ENCODE results near the gene ASZ1. TPM values are rescaled to one million over a fixed set of nuclear protein-coding genes. Genes with fewer than 3 reads are reported as not detected.

Gene ASZ1
- polyA plus RNA-seq, 1 donor from 2014 or later, result not detected

DNA sequence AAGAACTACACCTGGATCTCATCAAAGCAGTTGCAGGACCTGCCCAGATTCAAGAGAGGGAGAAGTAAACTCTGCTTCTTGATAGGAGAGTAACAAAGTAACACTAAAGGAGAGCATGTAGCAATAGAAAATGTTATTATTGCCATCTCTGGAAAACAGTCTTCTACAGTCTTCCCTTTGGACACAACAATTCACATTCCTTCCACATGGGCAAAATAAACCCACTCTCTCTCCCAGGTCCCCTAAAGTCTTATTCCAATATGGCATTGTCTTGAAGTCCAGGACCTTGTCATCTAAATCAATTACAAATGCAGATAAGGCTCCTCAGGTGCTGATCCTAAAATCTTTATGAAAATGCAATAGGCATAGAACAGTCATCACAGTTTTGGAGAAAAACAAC is 94.1 kb downstream of the ASZ1 start:
- Mint-ChIP-seq H3K9me3 (peaks cover 3 to 10% (median 7%) of the 10 kb centered on the region in 3 donors), H3K27ac (no peak overlapping the region), H3K4me1 (no peaks in the 10 kb centered on the region), H3K27me3 (no peaks in the 10 kb centered on the region), H3K36me3 (no peaks in the 10 kb centered on the region), H3K4me3 (no peak overlapping the region)

DNA sequence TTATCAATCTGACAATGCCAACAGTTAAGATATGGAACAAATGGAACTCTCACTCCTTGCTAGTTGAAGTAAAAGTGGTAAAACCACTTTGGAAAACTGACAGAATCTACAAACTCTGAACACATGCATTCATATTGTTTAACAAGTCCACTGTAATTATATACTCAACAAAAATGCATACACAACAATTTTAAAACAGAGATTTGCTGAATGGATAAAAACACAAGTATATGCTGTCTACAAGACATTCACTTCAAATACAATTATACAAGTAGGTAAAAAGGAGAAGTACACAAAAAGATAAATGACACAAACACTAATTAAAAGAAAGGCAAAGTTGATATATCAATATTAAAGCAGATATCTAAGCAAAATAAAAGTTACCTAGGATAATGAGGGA is 95.3 kb downstream of the ASZ1 start:
- Mint-ChIP-seq H3K27ac (no peak overlapping the region), H3K4me3 (no peak overlapping the region), H3K9me3 (peaks cover 7 to 11% (median 10%) of the 10 kb centered on the region in 3 donors), H3K36me3 (no peaks in the 10 kb centered on the region), H3K27me3 (no peaks in the 10 kb centered on the region), H3K4me1 (no peaks in the 10 kb centered on the region)

DNA sequence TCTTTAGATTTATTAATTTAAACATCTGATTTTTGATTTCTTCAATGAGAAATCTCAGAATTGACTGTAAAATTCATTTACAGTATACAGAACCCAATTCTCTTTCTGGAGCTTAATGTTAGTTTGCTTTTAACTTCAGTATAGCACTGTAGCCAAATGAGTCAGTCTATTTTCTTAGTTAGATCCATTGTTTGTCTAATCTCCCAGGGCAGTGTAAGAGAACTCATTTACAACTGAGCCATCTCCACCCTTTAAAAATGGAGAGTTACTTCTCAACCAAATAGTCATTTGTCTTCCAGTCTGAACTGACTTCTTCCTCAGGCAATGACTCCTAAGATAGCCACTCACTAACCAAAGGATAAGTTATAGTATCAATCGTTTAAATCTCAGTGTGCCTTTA is 101.5 kb downstream of the ASZ1 start:
- Mint-ChIP-seq H3K9me3 (peaks cover 5 to 9% (median 8%) of the 10 kb centered on the region in 3 donors), H3K27ac (no peak overlapping the region), H3K4me3 (no peak overlapping the region), H3K4me1 (peaks cover 0 to 2% (median 0%) of the 10 kb centered on the region in 3 donors), H3K36me3 (no peaks in the 10 kb centered on the region), H3K27me3 (peaks cover 33% of the 10 kb centered on the region)

DNA sequence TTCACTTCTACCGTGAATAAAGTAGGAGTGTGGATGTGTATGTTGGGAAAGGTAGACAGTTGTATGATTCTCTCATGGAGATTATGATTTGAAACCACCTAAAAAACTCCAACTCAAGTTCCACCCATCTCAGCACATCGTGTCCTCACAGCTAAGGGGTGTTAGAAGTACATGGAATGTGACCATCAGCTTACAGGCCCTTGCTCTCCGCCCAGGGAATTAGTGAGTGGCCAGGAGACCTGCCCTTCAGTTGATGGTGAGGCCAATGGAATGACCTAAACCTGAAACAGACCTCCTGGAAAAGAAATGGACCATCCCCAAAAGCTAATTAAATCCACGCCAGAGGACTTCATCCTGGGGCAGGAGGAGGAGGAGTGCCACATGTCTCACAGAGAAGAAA is 102.3 kb downstream of the ASZ1 start:
- peaks cover 33% of the 10 kb centered on the region for H3K27me3 Mint-ChIP-seq
- no peak overlapping the region for H3K4me3 Mint-ChIP-seq
- H3K36me3 Mint-ChIP-seq, result no peaks in the 10 kb centered on the region
- peaks cover 0 to 9% (median 8%) of the 10 kb centered on the region in 3 donors for H3K9me3 Mint-ChIP-seq
- H3K4me1 Mint-ChIP-seq, result peaks cover 0 to 2% (median 0%) of the 10 kb centered on the region in 3 donors
- H3K27ac Mint-ChIP-seq, result no peak overlapping the region

DNA sequence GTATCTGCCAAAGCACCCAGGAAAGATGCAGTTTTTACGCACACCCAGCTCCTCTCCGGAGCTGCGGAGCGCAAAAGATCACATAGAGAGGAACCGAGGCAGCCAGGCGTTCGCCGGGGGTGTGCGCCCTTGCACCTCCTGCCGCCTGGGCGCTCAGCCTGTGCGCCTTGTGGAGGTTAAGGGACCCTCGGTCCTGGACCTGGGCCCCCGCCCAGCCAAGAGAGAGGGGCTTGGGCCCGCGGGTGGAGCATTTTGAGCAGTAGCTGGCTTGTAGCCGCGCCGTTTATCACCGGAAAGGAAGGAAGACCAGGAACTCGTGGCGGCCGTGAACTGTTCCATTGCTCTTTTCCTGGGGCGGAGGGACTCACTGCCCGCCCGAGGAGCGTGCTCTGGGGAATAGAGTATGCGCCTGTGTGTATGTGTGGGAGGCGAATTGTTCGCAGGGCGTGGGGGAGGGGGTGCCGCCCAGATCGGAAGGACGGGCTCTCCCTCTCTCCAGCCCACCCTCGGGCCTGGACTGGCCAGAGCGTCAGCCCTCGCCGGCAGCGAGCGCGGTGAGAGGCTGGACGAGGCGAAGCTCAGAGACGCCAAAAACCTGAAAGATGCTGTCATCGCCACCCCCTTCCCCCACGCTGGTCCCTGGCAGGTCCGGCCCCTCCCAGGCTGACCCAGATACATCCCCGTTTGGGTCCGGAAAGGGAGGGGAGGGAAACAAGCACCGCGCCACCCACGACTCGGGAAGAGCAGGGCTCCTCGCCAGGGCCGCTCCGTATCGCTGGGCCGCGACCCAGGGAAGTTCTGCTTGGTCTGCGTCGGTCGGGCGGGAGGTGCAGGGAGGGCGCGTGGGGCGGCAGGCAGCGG is 103.2 kb downstream of the ASZ1 start:
- no peak overlapping the region for H3K4me3 Mint-ChIP-seq
- peaks cover 34% of the 10 kb centered on the region for H3K27me3 Mint-ChIP-seq
- peaks cover 0 to 2% (median 0%) of the 10 kb centered on the region in 3 donors for H3K4me1 Mint-ChIP-seq
- H3K27ac Mint-ChIP-seq, result peak overlapping the region in 1 of 3 donors; percentile 43
- peaks cover 0 to 8% (median 6%) of the 10 kb centered on the region in 3 donors for H3K9me3 Mint-ChIP-seq
- no peaks in the 10 kb centered on the region for H3K36me3 Mint-ChIP-seq

DNA sequence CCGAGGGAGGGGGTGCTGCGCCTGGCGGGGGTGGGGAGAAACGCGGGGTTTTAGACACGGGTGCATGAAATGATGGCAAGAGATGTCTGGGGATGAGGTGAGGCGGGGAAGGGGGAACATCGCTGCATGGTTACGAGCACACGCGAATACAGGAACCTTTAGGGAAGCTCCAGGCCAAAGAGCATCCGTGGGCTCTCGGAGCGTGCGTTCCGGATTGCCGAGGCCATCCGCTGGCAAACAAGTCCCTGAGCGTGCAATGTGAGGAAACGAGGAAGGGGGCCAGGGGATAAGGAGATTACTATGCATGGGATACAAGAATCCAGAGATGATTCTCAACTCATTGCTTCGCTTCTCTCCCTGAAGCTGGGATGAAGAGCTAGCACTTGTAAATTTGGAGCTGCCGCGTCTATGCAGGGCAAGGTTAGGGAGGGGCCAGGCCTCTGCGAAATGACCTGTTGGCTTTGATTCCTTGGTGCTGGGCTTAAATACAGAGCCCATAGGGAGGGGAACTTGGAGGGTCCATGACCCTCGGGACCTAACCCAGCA is 103.9 kb downstream of the ASZ1 start:
- H3K4me1 Mint-ChIP-seq, result peaks cover 0 to 2% (median 0%) of the 10 kb centered on the region in 3 donors
- H3K27me3 Mint-ChIP-seq, result peaks cover 34% of the 10 kb centered on the region
- H3K27ac Mint-ChIP-seq, result peak overlapping the region in 2 of 3 donors; percentile 17 to 43
- H3K9me3 Mint-ChIP-seq, result peaks cover 0 to 8% (median 6%) of the 10 kb centered on the region in 3 donors
- H3K4me3 Mint-ChIP-seq, result no peak overlapping the region
- no peaks in the 10 kb centered on the region for H3K36me3 Mint-ChIP-seq

DNA sequence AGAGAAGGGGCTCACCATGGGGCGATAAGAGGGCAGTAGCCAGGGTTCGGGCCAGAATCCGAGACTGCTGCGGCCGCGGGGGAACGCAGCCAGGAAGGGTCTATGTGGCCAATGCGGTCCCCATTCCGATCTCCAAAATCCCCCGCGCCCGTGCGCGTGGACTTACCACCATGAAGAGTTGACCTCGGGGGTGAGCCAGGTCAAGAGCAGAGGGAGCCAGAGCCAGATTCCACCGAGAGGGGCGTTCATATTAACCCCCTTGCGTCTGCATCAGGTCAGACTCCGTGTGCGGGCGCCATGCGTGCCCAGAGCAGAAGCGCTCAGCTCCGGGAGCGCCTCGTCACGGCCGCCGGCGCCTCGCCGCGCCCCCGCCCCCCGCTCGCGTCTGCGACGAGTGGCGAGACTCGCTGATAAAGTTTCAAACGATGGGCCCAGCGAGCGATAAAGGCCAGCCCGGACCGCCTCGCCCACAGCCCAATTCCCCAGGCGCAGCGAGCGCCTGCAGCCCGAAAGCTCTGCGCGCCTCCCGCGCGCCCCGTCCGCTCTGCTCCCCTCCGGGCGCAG is 104.5 kb downstream of the ASZ1 start, which contains the start of gene WNT2:
Gene WNT2 (minus strand): TSS at position 318 of the 564 bp plus-strand sequence. CDS start 69 bp downstream, at position 249.
- Mint-ChIP-seq H3K9me3 (peaks cover 0 to 8% (median 6%) of the 10 kb centered on the region in 3 donors), H3K36me3 (no peaks in the 10 kb centered on the region), H3K4me3 (no peak within 1 kb of the TSS), H3K4me1 (peaks cover 0 to 2% (median 0%) of the 10 kb centered on the region in 3 donors), H3K27ac (peak within 1 kb of the TSS in 2 of 3 donors; percentile 17 to 43), H3K27me3 (peaks cover 34% of the 10 kb centered on the region)

DNA sequence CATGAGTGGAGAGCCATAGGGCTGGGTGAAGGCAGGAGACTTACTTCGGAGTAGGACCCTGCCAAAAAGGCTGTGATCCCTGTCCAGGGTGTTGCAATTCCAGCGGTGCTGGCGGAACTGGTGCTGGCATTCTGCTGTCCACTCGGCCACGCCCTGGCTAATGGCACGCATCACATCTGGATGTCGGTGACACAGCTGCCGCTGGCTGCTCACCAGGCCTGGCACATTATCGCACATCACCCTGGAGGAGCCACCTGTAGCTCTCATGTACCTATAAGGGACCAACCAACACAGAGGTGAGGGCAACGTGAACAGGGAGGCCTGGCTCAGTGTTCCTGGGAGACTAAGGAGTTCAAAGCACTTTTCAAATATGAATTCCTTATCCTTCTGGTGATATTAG is 106.8 kb downstream of the ASZ1 start:
- H3K36me3 Mint-ChIP-seq, result no peaks in the 10 kb centered on the region
- H3K4me1 Mint-ChIP-seq, result peaks cover 0 to 2% (median 0%) of the 10 kb centered on the region in 3 donors
- no peak overlapping the region for H3K4me3 Mint-ChIP-seq
- H3K9me3 Mint-ChIP-seq, result peaks cover 0 to 4% (median 0%) of the 10 kb centered on the region in 3 donors
- peaks cover 28% of the 10 kb centered on the region for H3K27me3 Mint-ChIP-seq
- H3K27ac Mint-ChIP-seq, result no peak overlapping the region

DNA sequence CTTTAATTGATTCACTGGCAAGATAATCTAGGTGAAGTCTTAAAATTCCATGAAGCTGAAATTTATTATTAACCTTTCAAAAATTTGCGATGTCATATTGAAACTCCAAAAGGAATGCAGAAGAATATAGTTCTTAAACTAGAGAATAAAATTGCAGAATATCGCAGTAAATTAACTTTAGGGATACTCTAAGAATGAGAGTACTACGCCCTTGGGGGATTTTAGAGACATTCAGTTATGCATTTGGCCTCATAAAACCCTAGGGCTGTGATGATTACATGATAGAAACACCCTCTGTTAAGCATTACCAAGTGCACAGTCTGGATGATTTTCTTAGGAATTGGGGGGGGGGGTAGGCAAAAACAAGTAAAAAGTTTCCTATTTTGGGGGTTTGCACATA is 108.1 kb downstream of the ASZ1 start:
- H3K36me3 Mint-ChIP-seq, result no peaks in the 10 kb centered on the region
- peaks cover 23% of the 10 kb centered on the region for H3K27me3 Mint-ChIP-seq
- H3K4me3 Mint-ChIP-seq, result no peak overlapping the region
- peaks cover 0 to 2% (median 0%) of the 10 kb centered on the region in 3 donors for H3K4me1 Mint-ChIP-seq
- H3K27ac Mint-ChIP-seq, result no peak overlapping the region
- H3K9me3 Mint-ChIP-seq, result peaks cover 0 to 4% (median 0%) of the 10 kb centered on the region in 3 donors

DNA sequence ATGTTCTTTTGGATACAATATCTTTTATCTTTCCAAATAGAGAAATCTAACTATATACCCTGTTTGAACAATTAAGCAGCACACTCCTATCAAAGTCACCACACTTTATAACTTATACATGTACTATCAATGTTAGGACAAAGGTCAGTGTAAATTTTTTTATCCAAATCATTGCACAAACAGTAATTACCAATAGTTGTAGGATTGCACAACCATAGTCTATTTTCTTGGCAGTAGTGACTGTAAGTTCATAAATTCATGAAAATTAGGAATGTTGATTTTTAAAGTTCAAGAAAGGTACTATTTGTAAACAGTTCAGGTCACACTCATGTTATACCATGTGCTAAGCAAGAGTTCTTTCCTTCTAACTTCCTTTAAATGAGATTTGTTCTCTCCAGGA is 113.7 kb downstream of the ASZ1 start:
- H3K36me3 Mint-ChIP-seq, result no peaks in the 10 kb centered on the region
- H3K4me1 Mint-ChIP-seq, result no peaks in the 10 kb centered on the region
- H3K4me3 Mint-ChIP-seq, result no peak overlapping the region
- H3K27ac Mint-ChIP-seq, result no peak overlapping the region
- no peaks in the 10 kb centered on the region for H3K9me3 Mint-ChIP-seq
- H3K27me3 Mint-ChIP-seq, result peaks cover 3% of the 10 kb centered on the region

Other genes starting within 250 kb of the ASZ1 start
- not detected for gene WNT2, start 104.4 kb downstream of the ASZ1 start, polyA plus RNA-seq
- gene CFTR, start 52.5 kb upstream of the ASZ1 start, polyA plus RNA-seq, result not detected